ENCODE measurements around the gene ASB7.

DNA sequence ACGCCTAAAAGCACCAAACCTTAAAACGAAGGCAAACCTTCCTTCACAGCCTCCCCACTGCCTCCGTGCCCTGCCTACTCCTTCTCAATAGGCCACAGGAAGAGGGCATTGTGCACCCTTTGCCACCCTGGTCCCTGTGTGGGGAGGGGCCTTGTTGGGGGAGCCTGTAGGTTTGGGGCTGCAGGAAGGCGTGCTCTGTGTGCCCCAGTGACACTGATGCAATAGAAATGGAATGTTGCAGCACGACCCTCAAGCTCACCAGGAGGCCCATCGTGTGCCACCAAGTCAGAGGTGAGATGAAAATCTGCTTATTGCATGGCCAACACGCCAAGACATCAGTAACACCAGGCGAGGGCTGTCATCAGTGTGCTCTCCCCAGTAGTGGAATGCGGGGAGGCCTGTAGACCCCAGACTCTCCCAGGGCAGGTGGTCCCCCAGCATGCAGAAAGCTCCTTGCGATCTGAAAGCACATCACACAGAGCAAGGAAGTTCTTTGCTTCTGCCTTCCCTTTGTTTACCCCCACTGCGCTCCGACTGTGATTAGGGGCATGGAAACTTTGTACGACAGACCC, 86.2 kb downstream of the ASB7 start:
- TF ChIP-seq, protein P1, sequence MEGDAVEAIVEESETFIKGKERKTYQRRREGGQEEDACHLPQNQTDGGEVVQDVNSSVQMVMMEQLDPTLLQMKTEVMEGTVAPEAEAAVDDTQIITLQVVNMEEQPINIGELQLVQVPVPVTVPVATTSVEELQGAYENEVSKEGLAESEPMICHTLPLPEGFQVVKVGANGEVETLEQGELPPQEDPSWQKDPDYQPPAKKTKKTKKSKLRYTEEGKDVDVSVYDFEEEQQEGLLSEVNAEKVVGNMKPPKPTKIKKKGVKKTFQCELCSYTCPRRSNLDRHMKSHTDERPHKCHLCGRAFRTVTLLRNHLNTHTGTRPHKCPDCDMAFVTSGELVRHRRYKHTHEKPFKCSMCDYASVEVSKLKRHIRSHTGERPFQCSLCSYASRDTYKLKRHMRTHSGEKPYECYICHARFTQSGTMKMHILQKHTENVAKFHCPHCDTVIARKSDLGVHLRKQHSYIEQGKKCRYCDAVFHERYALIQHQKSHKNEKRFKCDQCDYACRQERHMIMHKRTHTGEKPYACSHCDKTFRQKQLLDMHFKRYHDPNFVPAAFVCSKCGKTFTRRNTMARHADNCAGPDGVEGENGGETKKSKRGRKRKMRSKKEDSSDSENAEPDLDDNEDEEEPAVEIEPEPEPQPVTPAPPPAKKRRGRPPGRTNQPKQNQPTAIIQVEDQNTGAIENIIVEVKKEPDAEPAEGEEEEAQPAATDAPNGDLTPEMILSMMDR (IDR thresholded peaks at IDR 0.05; ENCODE audit: low read length) = no peak
- TF ChIP-seq EZH2phosphoT487 (IDR thresholded peaks at IDR 0.05; ENCODE audit: low read length) = no peak
